GM18867 (cell line): ENCODE measurements around the gene SPDYE1.

ENCODE experiments used
- ATAC-seq: cut with Tn5 transposase; IDR thresholded peaks from one replicate; pipeline ENCODE4 v1.9.1; 2021; ENCODE audit warnings: mild to moderate bottlenecking, moderate library complexity; ENCODE audit not compliant: unreplicated experiment

SPDYE1 gene

DNA sequence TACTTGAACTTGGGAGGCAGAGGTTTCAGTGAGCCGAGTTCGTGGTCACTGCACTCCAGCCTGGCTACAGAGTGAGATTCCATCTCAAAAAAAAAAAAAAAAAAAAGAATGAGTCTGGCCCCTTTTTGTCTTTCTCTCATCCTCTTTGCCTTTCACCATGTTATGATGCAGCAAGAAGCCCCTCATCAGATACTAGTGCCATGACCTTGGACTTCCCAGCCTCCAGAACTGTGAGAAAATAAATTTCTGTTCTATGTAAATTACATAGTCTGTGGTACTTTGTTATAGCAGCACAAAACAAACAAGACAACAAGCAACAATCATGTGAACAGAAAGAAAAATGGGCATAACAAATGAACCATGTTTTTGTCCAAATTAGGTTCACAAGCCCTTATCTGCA lies 44.5 kb downstream of the SPDYE1 start:
- no peak for ATAC-seq

GRCh38 chr7:44043902-44044301 lies 46.2 kb downstream of the SPDYE1 start:
- ATAC-seq = no peak

- ATAC-seq = peak; percentile 70
These were observed 46.9 kb downstream of the SPDYE1 start, which contains the start of gene DBNL for GRCh38 chr7:44044315-44045225. Gene DBNL (plus strand): TSS chr7:44044702. CDS start chr7:44044738, 36 bp downstream.

GRCh38 chr7:44045226-44046014 lies 47.7 kb downstream of the SPDYE1 start:
- ATAC-seq = peak; percentile 5

GRCh38 chr7:44046321-44047061 lies 48.8 kb downstream of the SPDYE1 start:
- ATAC-seq = peak; percentile 67

GRCh38 chr7:44048031-44048795 lies 50.5 kb downstream of the SPDYE1 start:
- no peak for ATAC-seq

GRCh38 chr7:44050121-44050914 lies 52.6 kb downstream of the SPDYE1 start:
- ATAC-seq = no peak

DNA sequence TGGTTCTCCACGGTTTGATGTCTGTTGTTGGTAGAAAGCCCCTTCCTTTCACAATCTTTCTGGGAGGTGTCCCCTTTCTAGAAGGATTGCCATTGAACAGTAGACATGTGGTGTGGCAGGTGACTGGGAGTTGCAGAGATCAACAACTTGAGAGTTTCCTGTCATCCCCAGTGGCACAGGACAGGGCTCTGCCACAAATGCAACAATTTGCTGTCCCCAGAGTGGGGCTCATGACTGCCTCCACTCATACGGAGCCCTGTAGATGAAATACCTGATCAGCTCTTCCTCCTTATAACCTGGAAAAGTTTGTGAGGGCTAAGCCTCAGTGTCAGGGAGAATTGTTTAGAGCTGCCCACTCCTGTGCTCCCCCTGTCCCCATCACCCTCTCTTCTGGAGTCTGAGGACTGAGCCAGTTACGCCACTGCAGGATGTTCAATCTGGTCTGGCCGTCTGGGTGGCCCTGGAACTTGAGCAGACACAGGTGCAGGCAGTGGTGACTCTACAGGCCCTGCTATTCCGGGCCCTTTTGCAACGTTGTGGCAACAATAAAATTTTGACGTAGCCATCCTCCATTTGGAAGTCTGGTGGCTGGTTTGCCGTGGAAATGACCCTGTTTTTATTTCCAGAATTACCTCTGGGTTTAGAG lies 53.3 kb downstream of the SPDYE1 start:
- ATAC-seq = no peak

GRCh38 chr7:44051611-44052220 lies 54.0 kb downstream of the SPDYE1 start:
- no peak for ATAC-seq

- ATAC-seq = no peak
These were observed 55.2 kb downstream of the SPDYE1 start for GRCh38 chr7:44052771-44053365.

DNA sequence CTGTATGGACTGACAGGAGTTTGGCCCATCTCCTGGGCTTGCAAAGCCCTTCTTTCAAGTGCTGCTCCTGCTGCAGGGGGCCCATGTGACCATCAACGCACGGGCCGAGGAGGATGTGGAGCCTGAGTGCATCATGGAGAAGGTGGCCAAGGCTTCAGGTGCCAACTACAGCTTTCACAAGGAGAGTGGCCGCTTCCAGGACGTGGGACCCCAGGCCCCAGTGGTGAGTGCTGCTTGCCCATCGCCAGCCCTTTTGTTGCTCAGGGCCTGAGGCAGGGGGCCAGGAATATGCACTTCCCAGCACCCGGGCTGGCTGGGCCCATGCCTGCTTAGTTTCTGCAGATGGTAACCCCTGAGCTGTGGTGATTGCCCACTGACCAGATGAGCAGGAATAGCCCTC lies 59.0 kb downstream of the SPDYE1 start:
- ATAC-seq = no peak

- ATAC-seq = no peak
These were observed 59.6 kb downstream of the SPDYE1 start for GRCh38 chr7:44057181-44057848.

GRCh38 chr7:44057849-44058758 lies 60.4 kb downstream of the SPDYE1 start:
- no peak for ATAC-seq

GRCh38 chr7:44058759-44059218 lies 61.1 kb downstream of the SPDYE1 start:
- no peak for ATAC-seq

- peak; percentile 44 for ATAC-seq
These were observed 61.8 kb downstream of the SPDYE1 start for GRCh38 chr7:44059219-44060090.
